D341Med (cell line): ENCODE results near the gene EMC10.
"Not testable (repeated sequence)": the region's sequence is repeated elsewhere in the genome, so short reads cannot be mapped to it uniquely, and the experiment has no call there.

Experiments used
- DNase-seq: peaks from one replicate; pipeline ENCODE4 v3.0.0; 2012; ENCODE audit warnings: low spot score

EMC10 gene

DNA sequence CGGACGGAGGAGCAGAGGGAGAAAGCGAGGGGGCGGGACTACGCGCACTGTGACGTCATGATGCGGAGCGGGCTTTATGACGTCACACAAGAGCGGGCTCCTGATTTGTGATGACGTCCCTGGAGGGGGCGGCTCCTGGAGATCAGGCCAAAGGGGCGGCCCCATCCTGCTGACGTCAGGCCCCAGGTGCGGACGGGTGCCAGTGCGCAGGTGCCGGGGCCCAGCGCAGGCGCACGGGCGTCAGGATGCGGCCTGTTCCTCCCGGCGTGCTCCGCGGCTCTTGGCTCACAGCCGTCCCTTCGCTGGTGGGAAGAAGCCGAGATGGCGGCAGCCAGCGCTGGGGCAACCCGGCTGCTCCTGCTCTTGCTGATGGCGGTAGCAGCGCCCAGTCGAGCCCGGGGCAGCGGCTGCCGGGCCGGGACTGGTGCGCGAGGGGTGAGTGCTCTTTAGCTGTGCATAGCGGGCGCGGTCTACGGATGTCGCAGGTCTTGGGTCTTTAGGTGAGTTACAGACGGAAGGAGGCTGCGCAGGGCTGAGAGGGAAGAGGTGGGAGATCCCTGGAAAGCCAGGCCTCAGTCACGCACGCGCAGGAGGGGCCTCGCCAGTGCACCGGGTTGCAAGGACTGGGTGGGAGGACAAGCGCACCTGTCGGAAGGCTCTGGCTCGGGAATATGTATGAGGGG is at the start of gene EMC10, which contains the start of gene GARIN5A:
Gene EMC10, plus strand, starts transcription at position 284 of the 683 bp plus-strand sequence. Its CDS starts 38 bp downstream, at position 322.
Gene GARIN5A, minus strand, starts transcription at position 625 of the 683 bp plus-strand sequence. Its CDS starts 460 bp downstream, at position 165.
- DNase-seq = peak; percentile 88

DNA sequence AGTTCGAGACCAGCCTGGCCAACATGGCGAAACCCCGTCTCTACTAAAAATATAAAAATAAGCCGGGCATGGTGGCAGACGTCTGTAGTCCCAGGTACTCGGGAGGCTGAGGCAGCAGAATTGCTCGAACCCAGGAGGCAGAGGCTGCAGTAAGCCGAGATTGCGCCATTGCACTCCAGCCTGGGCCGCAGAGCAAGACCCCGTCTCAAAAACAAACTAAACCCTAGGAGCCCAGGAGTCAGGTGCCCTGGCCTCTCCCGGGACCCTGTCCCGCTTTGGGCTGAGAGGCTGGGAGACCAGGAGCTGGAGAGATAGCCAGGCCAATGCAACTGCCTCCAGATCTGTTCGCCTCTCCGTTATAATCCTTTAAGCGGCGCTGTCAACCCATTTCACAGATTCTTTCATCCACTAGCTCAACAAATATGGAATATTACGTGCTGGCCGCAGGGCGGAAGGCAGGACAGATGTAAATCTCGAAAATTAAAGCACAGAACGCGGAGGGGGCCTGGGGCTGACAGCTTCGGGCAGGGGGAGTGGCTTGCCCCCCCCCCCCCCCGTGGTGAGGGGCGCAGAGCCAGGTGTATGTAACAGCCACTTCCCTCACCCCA is 48.9 kb upstream of the EMC10 start:
- DNase-seq = no peak

DNA sequence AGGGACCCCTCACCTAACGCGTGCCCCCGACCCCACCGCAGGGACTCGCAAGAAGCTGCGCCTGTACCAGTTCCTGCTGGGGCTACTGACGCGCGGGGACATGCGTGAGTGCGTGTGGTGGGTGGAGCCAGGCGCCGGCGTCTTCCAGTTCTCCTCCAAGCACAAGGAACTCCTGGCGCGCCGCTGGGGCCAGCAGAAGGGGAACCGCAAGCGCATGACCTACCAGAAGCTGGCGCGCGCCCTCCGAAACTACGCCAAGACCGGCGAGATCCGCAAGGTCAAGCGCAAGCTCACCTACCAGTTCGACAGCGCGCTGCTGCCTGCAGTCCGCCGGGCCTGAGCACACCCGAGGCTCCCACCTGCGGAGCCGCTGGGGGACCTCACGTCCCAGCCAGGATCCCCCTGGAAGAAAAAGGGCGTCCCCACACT is 48.3 kb upstream of the EMC10 start:
- no peak for DNase-seq

DNA sequence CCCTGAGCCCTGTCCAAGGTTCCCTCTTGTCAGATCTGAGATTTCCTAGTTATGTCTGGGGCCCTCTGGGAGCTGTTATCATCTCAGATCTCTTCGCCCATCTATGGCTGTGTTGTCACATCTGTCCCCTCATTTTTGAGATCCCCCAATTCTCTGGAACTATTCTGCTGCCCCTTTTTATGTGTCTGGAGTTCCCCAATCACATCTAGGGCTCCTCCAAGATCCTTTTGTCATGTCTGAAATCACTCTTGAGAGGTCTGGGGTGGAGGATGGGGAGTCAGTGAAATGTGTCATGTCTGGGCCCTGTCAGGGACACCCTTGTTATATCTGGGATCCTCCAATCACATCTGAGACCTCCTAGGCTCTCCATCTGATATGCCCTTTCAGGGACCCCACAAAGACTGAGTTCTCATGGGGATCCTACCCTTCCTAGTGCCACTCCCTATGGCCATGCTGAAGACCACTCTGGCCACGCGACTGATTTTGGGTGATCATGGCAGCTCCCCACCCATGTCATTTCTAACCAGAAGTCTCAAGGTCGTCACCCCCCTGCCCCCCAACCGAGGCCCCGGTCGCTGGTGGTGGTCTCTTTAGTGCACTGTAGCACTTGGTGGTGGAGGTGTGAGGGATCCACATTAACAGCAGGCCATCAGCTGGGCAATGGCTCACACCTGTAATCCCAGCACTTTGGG is 47.4 kb upstream of the EMC10 start:
- DNase-seq = no peak

DNA sequence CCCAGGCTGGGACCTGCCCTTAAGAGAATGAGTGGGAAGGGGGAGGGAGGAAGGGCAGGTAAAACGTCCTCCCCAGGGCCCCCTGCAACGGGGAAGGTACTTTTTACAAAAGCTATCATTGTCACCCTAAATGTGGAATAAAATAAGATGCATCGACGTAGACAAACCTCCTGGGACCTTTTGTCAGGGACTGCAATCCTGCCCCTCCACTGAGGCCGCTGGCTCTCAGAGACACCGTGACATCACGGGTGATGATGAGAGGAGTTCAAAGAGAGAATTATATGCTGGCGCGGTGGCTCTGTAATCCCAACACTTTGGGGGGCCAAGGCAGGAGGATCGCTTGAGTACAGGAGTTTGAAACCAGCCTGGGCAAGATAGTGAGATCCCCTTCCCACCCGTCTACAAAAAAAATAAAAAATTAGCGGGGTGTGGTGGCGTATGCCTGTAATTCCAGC is 45.4 kb upstream of the EMC10 start:
- DNase-seq = no peak

DNA sequence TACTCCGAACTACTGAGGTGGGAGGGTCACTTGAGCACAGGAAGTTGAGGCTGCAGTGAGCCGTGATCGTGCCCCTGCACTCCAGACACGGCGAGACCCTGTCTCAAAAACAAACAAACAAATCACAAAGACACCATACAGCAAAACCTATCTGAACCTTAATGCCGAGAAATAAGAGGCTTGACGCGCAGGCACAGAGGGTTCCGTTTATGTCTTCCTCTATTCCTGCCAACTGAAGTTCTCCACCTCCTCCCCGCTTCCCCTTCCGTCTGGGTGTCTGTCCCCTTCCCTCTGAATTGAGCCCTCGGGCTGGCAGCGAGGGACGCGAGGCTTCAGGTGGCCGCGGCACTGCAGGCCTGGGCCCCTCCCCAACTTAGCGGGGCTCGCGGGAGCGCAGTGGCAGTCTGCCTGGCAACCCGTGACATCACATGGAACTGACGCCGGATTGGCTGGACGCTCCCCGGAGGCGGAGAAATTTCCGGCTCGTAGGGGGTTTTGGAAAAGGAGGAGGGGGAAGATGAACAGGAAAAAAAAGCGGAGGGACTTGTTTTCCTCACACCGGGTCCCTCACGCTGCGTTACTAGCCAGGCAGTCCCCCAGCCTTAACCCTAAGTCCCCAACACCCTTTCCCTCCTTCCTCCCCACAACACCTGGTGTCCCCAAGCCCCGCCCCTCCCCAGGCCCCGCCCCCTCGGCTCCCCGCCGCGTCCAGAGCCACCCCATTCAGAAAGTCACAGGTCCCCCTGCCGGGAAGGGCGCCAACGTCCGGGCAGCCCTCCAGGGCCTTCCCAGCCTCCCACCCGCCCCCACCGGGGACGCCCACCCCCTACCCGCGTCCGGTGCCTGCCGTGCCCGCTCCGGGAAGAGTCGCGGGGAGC is 44.7 kb upstream of the EMC10 start:
- DNase-seq = peak; percentile 95

DNA sequence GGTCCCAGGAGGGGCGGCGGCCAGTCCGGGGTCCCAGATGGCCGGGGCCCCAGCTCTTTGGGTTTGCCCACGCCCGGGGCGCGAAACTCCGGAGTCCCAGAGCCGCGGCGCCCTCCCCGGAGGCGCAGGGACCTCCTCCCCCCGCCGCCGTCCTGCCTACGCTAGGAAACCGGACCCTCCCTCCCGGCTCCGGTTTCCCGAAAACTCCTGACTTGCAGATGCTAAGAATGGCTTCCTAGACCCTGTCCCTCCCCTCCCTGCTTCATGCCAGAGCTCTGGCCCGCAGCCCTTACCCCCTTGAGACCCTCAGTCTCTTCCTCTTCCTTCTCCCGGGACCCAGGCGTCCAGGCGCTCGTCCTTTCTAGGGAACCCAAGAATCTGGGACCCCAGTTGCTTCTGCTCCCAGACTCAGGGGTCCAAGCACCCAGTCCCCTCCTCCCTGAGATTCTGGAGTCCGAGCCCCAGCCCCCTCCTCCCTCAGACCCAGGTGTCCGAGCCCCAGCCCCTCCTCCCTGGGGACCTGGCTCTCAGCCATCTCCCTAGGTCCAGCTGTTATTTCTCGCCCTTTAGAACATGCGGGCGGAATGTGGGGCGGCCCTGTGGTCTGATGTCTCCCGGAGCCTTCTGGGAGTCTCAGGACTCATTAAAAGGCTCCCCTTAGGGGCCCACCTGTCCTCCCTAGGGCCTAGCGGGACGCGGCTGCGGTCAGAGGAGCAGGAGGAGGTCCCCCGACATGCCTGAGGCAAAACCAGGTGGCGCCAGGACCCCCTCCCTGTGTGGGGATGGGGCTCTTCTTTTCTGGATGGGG is 43.9 kb upstream of the EMC10 start, which contains the start of gene MYBPC2:
Gene MYBPC2, plus strand, starts transcription at position 672 of the 808 bp plus-strand sequence. Its CDS starts 62 bp downstream, at position 734.
- DNase-seq = no peak

DNA sequence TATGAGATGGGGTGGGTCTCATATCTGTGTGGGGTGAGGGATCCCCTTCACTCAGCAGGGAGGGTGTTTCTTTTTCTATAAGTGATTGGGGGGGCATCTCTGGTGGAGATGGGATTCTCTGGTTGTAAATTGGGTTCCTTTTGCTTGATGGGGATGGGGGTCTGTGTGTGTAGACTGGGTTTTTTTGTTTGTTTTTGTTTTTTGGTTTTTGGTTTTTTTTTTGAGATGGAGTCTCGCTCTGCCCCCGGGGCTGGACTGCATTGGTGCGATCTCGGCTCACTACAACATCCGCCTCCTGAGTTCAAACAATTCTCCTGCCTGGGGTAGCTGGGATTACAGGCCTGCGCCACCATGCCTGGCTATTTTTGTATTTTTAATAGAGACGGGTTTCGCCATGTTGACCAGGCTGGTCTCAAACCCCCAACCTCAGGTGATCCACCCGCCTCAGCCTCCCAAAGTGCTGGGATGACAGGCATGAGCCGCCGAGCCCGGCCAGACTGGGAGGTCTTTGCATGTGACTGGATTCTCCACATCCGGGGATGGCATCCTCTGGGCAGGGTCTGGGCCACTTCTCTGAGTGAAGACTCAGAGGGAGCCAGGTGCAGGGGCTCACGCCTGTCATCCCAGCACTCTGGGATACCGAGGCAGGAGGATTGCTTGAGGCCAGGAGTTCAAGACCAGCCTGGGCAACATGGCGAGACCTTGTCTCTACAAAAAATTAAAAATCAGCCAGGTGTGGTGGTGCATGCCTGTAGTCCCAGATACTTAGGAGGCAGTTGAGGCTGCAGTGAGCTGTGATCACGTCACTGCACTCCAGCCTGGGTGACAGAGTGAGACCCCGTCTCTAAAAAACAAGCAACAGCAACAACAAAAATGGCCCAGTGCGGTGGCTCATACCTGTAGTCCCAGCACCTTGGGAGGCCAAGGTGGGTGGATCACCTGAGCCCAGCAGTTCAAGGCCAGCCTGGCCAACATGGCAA is 42.8 kb upstream of the EMC10 start:
- DNase-seq = no peak

DNA sequence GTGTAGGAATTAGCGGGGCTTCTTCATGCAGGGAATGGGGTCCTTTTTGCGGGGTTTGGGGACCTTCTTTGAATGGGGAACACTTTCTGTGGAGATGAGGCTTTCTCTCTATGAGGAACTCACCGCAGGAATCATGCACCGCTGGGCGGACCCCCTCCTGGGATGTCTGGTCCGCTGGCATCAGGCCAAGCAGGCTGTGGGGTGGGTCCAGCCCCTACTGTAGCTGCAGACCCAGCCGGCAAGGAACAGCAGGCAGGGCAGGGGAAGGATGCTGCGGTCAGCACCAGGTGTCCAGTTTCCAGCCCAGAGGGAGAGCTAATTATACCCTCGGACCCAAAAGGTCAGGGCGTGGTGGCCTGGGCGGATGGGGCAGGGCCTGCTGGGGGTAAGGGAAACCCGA is 41.8 kb upstream of the EMC10 start:
- no peak for DNase-seq

DNA sequence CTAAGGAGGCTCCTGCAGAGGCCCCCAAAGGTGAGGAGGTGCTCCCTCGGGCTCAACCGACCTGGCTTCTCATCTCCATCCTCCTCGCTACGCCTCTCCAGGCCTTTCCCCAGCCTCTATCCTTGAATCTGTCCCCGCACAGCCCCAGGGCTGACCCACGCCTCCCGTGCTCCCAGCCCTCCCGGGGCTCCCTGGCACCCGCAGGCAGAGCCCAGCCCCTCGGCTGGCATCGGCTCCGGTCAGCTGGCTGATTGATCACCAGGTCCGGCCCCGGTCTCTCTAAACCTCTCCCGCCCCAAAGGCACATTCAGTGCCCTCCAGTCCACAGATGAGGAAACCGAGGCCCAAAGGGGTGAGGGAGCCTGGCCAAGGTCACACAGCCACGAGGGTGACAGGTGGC is 41.1 kb upstream of the EMC10 start:
- DNase-seq = no peak

DNA sequence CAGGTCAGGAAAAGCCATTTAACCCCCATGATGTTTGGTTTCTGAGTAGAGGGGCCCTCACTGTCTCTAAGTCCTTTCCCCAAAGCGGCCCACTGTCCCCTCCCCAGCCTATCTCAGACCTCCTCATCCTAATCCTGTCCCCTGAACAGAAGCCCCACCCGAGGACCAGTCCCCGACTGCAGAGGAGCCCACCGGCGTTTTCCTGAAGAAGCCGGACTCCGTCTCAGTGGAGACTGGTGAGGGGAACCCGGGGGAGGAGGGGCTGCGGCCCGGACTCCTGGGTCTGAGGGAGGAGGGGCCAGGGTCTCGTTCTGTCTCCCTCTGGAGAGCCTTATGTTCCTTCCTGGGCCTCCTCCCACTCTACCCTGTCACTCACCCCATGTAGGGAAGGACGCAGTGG is 40.7 kb upstream of the EMC10 start:
- no peak for DNase-seq

DNA sequence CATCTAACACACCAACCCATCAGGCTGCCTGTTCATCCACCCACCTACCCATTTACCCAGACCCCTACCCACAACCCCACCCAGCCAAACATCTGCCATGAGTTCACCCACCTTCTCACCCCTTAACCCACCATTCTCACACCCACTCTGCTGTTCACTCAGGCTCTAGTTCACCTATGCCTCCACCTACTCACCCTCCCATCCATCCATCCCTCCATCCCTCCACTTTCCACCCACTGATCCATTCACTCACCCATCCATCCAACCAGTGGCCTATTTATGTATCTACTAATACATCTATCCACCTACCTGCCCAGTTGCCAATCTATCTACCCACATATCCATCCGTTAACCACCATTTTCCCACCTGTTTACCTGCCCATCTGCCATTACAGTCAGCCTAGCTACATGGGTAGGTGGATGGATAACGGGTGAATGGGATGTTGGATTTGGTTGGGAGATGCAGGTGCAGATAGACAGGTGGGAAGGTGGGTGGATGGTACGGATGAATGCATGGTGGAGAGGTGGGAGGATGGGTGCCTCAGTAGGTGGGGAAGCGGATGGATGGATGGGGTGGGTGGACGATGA is 38.4 kb upstream of the EMC10 start:
- no peak for DNase-seq

DNA sequence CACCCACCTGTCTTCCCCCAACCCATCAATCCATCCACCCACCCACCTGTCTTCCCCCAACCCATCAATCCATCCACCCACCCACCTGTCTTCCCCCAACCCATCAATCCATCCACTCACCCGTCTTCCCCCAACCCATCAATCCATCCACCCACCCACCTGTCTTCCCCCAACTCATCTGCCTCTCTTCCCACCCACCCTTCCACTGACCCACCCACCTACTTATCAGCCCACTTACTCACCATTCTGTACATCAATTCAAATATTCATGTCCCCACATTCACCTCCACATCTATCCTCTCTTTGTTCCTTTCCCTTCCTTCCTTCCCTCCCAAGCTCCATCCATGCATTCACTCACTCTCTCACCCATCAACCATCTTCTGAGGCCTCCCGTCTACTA is 37.2 kb upstream of the EMC10 start:
- DNase-seq = not testable (repeated sequence)

DNA sequence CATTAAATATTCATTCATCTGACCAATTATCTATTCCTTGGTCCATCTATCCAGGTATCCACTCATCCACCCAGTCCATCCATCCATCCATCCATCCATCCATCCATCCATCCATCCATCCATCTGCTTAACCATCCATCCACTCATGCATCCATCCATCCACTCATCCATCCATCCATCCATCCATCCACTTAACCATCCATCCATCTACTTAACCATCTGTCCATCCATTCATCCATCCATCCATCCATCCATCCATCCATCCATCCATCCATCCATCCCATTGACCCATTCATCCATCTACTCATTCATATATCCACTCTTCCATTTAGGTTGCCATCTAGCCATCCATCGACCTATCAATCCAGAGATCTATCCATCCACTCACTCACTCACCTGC is 32.2 kb upstream of the EMC10 start:
- DNase-seq = no peak

DNA sequence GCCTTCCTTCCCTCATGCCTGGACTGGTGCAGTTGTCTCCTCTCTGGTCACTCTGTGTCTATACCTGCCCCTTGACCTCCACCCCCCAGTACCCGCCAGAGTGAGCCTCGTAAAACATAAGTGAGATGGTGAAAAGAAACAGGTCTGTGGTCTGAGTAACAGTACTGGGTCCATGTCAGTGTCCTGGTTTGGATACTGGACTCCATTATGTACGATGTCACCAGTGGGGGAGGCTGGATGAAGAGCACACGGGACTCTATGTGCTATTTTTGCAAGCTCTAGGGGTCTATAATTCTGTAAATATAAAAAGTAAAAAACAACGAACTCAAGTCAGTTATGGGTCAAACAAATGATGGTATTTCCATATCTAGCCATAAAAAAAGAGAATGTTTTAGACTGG is 29.3 kb upstream of the EMC10 start:
- no peak for DNase-seq

DNA sequence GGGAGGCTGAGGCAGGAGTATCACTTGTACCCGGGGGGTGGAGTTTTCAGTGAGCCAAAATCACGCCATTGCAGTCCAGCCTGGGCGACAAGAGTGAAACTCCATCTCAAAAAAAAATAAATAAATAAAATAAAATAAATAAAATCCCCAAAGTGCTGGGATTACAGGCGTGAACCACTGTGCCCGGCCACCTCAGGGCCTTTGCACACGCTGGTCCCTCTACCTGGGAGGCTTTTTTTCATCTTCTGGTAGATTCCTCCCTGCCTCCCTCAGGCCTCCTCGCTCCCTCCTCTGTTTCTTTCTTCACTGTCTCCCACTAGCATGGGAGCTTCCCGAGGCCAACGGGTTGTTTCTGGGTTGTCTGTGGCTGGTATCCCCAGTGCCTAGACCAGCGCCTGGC is 28.6 kb upstream of the EMC10 start:
- DNase-seq = no peak

DNA sequence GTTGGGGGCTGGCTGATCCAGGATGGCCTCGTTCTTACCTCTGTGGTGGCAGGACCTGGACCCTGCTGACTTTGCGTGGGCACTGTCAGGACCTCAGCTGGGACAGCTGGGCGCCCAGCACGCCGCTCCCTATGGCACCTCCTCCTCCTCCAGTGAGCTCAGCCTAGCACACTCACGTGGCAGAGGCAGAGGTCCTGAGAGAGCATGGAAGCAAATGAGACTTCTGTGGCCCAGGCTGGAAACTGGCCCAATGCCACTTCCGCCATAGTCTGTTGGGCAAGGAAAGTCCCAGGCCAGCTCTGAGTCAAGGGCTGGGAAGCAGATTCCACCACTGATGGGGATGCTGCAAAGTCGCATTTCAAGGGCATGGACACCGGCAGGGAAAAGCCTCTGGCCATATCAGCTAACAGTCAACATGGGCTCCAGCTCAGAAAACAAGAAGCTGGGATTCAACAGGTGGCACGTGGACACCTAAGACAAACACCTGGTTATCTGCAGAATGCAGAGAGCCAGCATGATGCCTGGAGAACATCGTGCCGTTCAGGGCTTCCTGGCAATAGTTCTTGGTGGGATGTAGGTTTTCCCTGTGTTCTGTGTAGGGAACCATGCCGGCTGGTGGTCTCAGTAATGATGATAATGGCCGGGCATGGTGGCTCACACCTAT is 26.9 kb upstream of the EMC10 start:
- DNase-seq = no peak

DNA sequence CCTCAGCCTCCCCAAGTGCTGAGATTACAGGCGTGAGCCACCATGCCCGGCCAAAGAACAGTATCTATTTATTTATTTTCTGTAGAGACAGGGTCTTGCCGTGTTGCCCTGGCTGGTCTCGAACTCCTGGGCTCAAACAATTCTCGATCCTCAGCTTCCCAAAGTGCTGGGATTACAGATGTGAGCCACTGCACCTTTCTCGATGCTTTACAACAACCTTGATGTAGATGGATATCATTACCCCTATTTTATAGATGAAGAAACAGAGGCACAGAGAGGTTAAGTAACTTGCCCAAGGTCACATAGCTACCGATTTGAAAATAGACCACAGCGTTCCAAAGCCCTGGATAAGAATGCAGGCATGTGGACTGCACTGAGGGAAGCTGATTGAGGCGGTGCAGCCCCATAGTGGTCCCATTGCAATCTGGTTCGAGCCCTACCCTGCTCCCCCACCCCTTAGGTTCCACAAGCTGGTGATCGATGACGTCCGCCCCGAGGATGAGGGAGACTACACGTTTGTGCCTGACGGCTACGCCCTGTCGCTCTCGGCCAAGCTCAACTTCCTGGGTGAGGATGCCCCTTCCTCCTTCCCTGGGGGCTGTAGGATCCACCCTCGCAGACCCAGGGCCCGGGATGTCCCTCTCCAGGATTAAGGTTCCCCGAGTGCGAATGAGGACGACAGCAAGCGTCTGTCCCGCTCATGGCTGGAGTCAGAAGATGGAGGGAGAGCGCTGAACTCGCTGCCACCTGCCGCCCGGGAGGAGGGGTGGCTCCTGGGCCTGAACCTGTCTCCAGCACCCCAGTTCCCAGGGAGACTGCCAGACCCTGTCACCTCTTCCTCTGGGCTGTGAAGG is 25.7 kb upstream of the EMC10 start:
- DNase-seq = no peak
